ENCODE results near the gene FRMD1. TPM values are rescaled to one million over a fixed set of nuclear protein-coding genes. Genes with fewer than 3 reads are reported as not detected.

Gene FRMD1
- total RNA-seq, 6 donors from 2014 or later: not detected

DNA sequence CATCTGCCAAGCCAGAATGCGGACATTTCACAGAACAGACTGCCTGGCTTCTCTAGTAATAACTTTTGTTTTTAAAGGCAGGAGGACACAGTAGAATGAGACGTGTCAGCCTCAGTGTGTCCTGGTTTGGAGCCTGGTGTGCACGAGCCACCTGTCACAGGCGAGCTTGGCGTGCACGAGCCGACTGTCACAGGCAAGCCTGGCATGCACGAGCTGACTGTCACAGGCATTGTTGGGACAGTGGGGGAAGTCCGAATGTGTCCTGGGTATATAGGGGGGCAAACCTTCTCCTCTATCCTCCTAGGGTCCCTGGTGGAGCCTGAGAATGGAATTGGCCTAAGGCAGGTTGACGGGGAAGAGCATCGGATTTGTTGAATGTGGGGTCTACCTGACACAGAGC lies 74.1 kb downstream of the FRMD1 start:
- DNase-seq (no peak), ATAC-seq (ENCODE audit: low FRiP score in 2 of 2) (no peak)
- Histone ChIP-seq H3K9me3 (no peaks in the 10 kb centered on the region), H3K27me3 (no peaks in the 10 kb centered on the region), H3K4me3 (no peak overlapping the region), H3K4me1 (no peaks in the 10 kb centered on the region), H3K36me3 (no peaks in the 10 kb centered on the region), H3K27ac (no peak overlapping the region)
- 93 to 99% methylated on average over 11 of the region's 11 CpGs for WGBS, 2 donors
- TF ChIP-seq POLR2AphosphoS5 (IDR thresholded peaks at IDR 0.05) (no peak), EP300 (IDR thresholded peaks at IDR 0.05) (no peak), POLR2A (IDR thresholded peaks at IDR 0.05) (no peak)
- TF ChIP-seq, protein P1, sequence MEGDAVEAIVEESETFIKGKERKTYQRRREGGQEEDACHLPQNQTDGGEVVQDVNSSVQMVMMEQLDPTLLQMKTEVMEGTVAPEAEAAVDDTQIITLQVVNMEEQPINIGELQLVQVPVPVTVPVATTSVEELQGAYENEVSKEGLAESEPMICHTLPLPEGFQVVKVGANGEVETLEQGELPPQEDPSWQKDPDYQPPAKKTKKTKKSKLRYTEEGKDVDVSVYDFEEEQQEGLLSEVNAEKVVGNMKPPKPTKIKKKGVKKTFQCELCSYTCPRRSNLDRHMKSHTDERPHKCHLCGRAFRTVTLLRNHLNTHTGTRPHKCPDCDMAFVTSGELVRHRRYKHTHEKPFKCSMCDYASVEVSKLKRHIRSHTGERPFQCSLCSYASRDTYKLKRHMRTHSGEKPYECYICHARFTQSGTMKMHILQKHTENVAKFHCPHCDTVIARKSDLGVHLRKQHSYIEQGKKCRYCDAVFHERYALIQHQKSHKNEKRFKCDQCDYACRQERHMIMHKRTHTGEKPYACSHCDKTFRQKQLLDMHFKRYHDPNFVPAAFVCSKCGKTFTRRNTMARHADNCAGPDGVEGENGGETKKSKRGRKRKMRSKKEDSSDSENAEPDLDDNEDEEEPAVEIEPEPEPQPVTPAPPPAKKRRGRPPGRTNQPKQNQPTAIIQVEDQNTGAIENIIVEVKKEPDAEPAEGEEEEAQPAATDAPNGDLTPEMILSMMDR (IDR thresholded peaks at IDR 0.05): no peak

DNA sequence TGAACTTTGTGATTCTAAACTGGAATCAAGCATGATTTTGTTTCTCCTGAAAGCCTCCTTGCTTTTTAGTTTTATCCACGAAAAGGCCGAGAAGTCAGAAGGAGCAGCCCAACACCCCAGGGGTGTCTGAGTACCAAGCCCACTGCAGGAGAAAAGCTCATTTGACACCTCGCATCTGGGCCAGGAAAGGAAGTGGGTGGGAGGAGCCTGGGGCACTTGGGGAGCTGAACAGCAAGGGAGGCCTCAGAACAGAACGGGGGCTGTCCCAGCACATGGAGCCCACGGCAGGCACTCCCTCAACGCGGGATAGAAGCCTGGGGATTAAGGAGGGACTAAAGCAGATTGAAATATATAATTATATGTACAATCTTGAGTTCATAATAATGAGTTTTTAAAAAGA lies 75.0 kb downstream of the FRMD1 start:
- no peak overlapping the region for H3K4me3 ChIP-seq
- WGBS, 2 donors: 72 to 78% methylated on average over 7 of the region's 7 CpGs

More for the DNA sequence above, 75.0 kb downstream of the FRMD1 start:
- no peak overlapping the region for H3K27ac ChIP-seq
- ATAC-seq (ENCODE audit: low FRiP score in 2 of 2): no peak
- H3K27me3 ChIP-seq: no peaks in the 10 kb centered on the region
- no peak for DNase-seq
- no peaks in the 10 kb centered on the region for H3K4me1 ChIP-seq
- no peaks in the 10 kb centered on the region for H3K36me3 ChIP-seq
- TF ChIP-seq POLR2A (IDR thresholded peaks at IDR 0.05) (no peak), EP300 (IDR thresholded peaks at IDR 0.05) (no peak), POLR2AphosphoS5 (IDR thresholded peaks at IDR 0.05) (no peak)
- TF ChIP-seq, protein P1 (IDR thresholded peaks at IDR 0.05): no peak
- H3K9me3 ChIP-seq: no peaks in the 10 kb centered on the region

Other genes starting within 250 kb of the FRMD1 start
- gene KIF25, start 81.5 kb downstream of the FRMD1 start, total RNA-seq: under 1 TPM in 3 of 6 donors, not detected in 3; 0.17 to 0.54 (median 0.30) TPM
- 10 to 100 TPM in 1 of 6 donors, 1 to 10 TPM in 3, under 1 TPM in 2; 0.44 to 13.6 (median 3.2) TPM for gene DACT2, start 240.6 kb upstream of the FRMD1 start, total RNA-seq

Measured in upper lobe of left lung (tissue), 6 donors.